ENCODE measurements around the gene C3orf33. TPM values are rescaled to one million over a fixed set of nuclear protein-coding genes. Genes with fewer than 3 reads are reported as not detected.
"Not testable (repeated sequence)": the region's sequence is repeated elsewhere in the genome, so short reads cannot be mapped to it uniquely, and the experiment has no call there.

Gene C3orf33
- total and polyA plus RNA-seq, 7 donors: 0.92 to 8.6 (median 3.6) TPM

DNA sequence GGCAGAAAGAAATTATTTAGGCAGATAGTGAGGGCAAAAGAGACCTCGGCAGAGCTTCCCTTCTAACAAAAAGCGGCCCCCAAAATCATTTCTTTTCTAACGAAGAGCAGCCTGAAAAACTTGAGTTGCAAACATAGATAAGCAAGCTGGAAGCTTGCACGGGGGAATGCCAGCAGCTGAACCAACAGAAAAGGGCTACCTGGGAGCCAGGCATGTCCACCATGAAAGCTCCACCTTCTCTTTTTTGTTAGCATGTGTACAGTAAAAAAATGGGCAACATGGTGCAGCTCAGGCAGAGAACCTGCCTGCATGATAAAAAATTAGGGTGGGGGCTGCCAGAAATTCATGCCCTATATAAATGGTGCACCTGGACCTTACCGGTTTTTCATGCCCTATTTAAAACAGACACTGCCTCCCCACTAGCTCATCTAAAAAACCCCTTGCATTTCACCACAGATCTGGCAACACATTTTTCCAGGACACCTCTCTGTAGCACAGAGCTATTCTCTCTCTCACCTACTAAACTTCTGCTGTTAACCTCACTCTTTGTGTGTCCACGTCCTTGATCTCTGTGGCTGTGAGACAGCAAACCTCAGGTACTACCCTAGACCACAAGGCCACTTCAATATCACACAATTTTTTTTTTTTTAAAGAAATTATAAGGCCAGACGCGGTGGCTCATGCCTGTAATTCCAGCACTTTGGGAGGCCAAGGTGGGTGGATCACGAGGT, 29.4 kb upstream of the C3orf33 start:
- Histone ChIP-seq H3K4me3 (no peak overlapping the region), H3K9me3 (no peaks in the 10 kb centered on the region), H3K36me3 (peaks cover 0 to 12% (median 0%) of the 10 kb centered on the region in 4 donors), H3K27ac (no peak overlapping the region), H3K4me1 (no peaks in the 10 kb centered on the region), H3K27me3 (no peaks in the 10 kb centered on the region)
- DNase-seq: no peak
- intact Hi-C loops (cut with DNase I): no loop called here
- 87 to 93% methylated on average over 9 of the region's 9 CpGs for WGBS, 2 donors
- TF ChIP-seq POLR2AphosphoS5 (IDR thresholded peaks at IDR 0.05) (no peak), POLR2A (IDR thresholded peaks at IDR 0.05) (no peak), EP300 (IDR thresholded peaks at IDR 0.05) (no peak)
- TF ChIP-seq, protein P1, sequence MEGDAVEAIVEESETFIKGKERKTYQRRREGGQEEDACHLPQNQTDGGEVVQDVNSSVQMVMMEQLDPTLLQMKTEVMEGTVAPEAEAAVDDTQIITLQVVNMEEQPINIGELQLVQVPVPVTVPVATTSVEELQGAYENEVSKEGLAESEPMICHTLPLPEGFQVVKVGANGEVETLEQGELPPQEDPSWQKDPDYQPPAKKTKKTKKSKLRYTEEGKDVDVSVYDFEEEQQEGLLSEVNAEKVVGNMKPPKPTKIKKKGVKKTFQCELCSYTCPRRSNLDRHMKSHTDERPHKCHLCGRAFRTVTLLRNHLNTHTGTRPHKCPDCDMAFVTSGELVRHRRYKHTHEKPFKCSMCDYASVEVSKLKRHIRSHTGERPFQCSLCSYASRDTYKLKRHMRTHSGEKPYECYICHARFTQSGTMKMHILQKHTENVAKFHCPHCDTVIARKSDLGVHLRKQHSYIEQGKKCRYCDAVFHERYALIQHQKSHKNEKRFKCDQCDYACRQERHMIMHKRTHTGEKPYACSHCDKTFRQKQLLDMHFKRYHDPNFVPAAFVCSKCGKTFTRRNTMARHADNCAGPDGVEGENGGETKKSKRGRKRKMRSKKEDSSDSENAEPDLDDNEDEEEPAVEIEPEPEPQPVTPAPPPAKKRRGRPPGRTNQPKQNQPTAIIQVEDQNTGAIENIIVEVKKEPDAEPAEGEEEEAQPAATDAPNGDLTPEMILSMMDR (IDR thresholded peaks at IDR 0.05): no peak

DNA sequence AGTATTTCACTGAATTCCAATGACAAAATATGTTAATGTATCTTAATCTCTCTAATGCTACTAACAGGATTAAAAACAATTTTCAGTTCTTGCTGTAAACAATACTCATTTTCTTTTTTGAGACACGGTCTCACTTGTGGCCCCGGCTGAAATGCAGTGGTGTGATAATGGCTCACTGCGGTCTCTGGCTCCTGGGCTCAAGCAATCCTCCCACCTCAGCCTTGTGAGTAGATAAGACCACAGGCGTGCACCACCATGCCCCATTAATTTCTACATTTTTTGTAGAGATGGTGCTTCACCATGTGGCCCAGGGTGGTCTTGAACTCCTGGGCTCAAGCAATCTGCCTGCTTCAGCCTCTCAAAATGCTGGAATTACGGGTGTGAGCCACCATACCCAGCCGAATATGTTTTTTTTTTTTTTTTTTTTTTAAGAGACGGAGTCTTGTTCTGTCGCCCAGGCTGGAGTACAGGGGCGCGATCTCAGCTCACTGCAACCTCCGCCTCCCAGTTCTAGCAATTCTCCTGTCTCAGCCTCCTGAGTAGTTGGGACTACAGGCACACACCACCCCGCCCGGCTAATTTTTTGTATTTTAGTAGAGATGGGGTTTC, 22.5 kb upstream of the C3orf33 start:
- H3K4me1 ChIP-seq; H3K27me3 ChIP-seq; H3K27ac ChIP-seq; H3K4me3 ChIP-seq; DNase-seq; H3K9me3 ChIP-seq; intact Hi-C loops (cut with DNase I): not testable (repeated sequence)
- peaks cover 0 to 39% (median 3%) of the 10 kb centered on the region in 4 donors for H3K36me3 ChIP-seq
- WGBS, 2 donors: 98% methylated on average over 13 of the region's 13 CpGs

DNA sequence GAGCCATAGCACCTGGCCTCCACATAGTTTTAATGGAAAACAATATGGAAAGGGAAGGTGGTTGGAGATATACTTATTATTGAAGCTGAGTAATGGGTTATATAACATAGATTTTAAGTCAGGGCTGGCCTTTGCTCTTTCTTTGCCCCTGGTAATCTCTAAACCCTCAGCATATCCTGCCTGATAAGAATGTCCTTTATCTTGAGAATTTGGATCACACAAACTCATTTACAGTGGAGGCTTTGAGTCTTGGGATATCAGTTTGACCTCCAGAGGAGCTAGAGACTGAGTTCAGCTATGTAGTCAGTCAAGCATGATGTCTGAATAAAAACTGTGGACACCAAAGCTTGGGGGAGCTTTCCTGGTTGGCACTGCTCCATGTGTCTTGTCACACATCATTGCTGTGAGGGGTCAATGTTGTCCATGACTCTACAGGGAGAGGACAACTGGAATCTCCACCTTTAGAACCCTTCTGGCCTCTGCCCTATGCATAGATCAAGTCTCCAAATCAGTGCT, 9.0 kb upstream of the C3orf33 start:
- H3K27me3 ChIP-seq: no peaks in the 10 kb centered on the region
- no peaks in the 10 kb centered on the region for H3K9me3 ChIP-seq
- H3K4me1 ChIP-seq: no peaks in the 10 kb centered on the region
- TF ChIP-seq POLR2A (IDR thresholded peaks at IDR 0.05) (no peak), EP300 (IDR thresholded peaks at IDR 0.05) (no peak), POLR2AphosphoS5 (IDR thresholded peaks at IDR 0.05) (no peak)
- TF ChIP-seq, protein P1 (IDR thresholded peaks at IDR 0.05): no peak
- DNase-seq: no peak
- H3K36me3 ChIP-seq: no peaks in the 10 kb centered on the region
- no peak overlapping the region for H3K4me3 ChIP-seq
- no peak overlapping the region for H3K27ac ChIP-seq
- intact Hi-C loops (cut with DNase I): no loop called here

DNA sequence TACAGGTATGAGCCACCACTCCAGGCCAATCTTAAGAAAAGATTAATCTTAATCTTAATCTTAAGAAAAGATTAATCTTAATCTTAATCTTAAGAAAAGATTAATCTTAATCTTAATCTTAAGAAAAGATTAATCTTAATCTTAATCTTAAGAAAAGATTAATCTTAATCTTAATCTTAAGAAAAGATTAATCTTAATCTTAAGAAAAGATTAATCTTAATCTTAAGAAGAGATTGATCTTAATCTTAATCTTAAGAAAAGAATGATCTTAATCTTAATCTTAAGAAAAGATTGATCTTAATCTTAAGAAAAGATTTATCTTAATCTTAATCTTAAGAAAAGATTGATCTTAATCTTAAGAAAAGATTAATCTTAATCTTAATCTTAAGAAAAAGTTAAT, 7.1 kb upstream of the C3orf33 start:
- DNase-seq; H3K36me3 ChIP-seq; H3K4me1 ChIP-seq; H3K4me3 ChIP-seq; H3K27me3 ChIP-seq; H3K9me3 ChIP-seq; H3K27ac ChIP-seq; intact Hi-C loops (cut with DNase I): not testable (repeated sequence)

DNA sequence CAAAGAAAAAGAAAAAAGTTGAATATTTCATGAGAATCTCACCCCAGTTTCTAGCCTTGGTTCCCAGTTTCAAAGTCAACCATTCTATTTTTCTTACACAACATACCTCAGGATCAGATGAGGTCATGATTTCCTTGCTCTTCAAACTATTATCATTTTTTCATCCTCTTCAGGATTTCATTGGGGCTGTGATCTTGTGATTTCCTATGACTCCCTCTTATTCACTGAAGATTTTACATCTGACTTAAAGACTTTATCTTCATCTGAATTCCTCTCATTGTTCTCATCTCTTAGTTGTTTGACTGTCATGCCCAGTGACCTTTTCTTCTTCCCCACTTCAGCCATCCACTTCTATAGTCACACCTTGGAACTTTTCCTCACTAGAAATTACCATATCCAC, 3.1 kb upstream of the C3orf33 start:
- Histone ChIP-seq H3K4me1 (peaks cover 0 to 21% (median 10%) of the 10 kb centered on the region in 4 donors), H3K27ac (no peak overlapping the region), H3K4me3 (no peak overlapping the region), H3K27me3 (no peaks in the 10 kb centered on the region), H3K36me3 (no peaks in the 10 kb centered on the region), H3K9me3 (no peaks in the 10 kb centered on the region)
- TF ChIP-seq, protein P1 (IDR thresholded peaks at IDR 0.05): no peak
- TF ChIP-seq EP300 (IDR thresholded peaks at IDR 0.05): no peak
- TF ChIP-seq POLR2AphosphoS5 (IDR thresholded peaks at IDR 0.05): no peak
- TF ChIP-seq POLR2A (IDR thresholded peaks at IDR 0.05): no peak
- DNase-seq: no peak
- intact Hi-C loops (cut with DNase I): loop anchor here (5.0 kb wide), 2 partner anchors 43 to 63 kb away; partner anchors contain the start of genes GMPS and SLC33A1

Measured in sigmoid colon (tissue), 7 donors.